ENCODE data around the gene ASB1. TPM values are rescaled to one million over a fixed set of nuclear protein-coding genes. Genes with fewer than 3 reads are reported as not detected.

ASB1 gene
- total and polyA plus RNA-seq, 2 of the 13 experiments (the other 11 are each of a cell fraction or from before 2014, with no cell fraction given): 48.6 to 49.2 TPM

- TF ChIP-seq ZNF770 (CRISPR knock-in tag; IDR thresholded peaks at IDR 0.05): no peak
- TF ChIP-seq NAIF1 (CRISPR knock-in tag; IDR thresholded peaks at IDR 0.05; ENCODE audit: borderline replicate concordance): no peak
- TF ChIP-seq GABPB1 (CRISPR knock-in tag; IDR thresholded peaks at IDR 0.05): peak; percentile 21; the same call in 1 of the 2 replicates
- TF ChIP-seq ZBTB38 (CRISPR knock-in tag; IDR thresholded peaks at IDR 0.05): peak; percentile 86
- TF ChIP-seq SOX13 (IDR thresholded peaks at IDR 0.05): no peak
- peak in 1 of 2 experiments; percentile 32; a peak in 1 of 4 replicates for TF ChIP-seq SOX13 (CRISPR knock-in tag; conservative IDR thresholded peaks at IDR 0.05 in 1 of 2, IDR thresholded peaks at IDR 0.05 in 1 of 2)
- TF ChIP-seq RAD21 (CRISPR knock-in tag; IDR thresholded peaks at IDR 0.05): peak; percentile 45; the same call in 1 of the 2 replicates
- no peak for TF ChIP-seq NFKB2 (CRISPR knock-in tag; IDR thresholded peaks at IDR 0.05; ENCODE audit: borderline replicate concordance)
- no peak; the same call in 1 of the 2 replicates for TF ChIP-seq ZNF556 (CRISPR knock-in tag; IDR thresholded peaks at IDR 0.05; ENCODE audit: borderline replicate concordance)
- no peak for TF ChIP-seq GABPA (IDR thresholded peaks at IDR 0.05; ENCODE audit: low read depth, low read length)
- no peak for TF ChIP-seq GABPA (CRISPR knock-in tag; IDR thresholded peaks at IDR 0.05; ENCODE audit: low read depth)
- no peak; the same call in 1 of the 2 replicates for TF ChIP-seq AHDC1 (CRISPR knock-in tag; IDR thresholded peaks at IDR 0.05; ENCODE audit: borderline replicate concordance)
- TF ChIP-seq ZNF530 (CRISPR knock-in tag; IDR thresholded peaks at IDR 0.05; ENCODE audit: low read depth): no peak
- no peak for TF ChIP-seq HHEX (CRISPR knock-in tag; IDR thresholded peaks at IDR 0.05)
- TF ChIP-seq CSRNP1 (CRISPR knock-in tag; IDR thresholded peaks at IDR 0.05): no peak
Measured at GRCh38 chr2:238434846-238435751, 8.4 kb downstream of the ASB1 start (continued).

Data from HepG2 (cell line).